NCI-H748 treated with DMSO at 0.1 percent for 48 hours (cell line): ENCODE data around the gene ZNF160.
"Not testable (repeated sequence)": the region's sequence is repeated elsewhere in the genome, so short reads cannot be mapped to it uniquely, and the experiment has no call there.

Experiments
- DNase-seq: peaks from one replicate; lab custom pipeline; 2025; lab: John Stamatoyannopoulos, UW

ZNF160 gene

GRCh38 chr19:53103234-53104203 is at the start of gene ZNF160:
Gene ZNF160, minus strand, starts transcription at chr19:53103422. Its CDS starts 17,146 bp downstream, at chr19:53086276.
- peak; percentile 97 for DNase-seq

- DNase-seq, result no peak
Measured at GRCh38 chr19:53147645-53148044, 44.4 kb upstream of the ZNF160 start.

GRCh38 chr19:53140351-53140750 is 37.1 kb upstream of the ZNF160 start:
- no peak for DNase-seq

GRCh38 chr19:53136432-53136831 is 33.2 kb upstream of the ZNF160 start:
- DNase-seq, result no peak

- DNase-seq, result peak; percentile 92
Measured at GRCh38 chr19:53132141-53132991, 29.1 kb upstream of the ZNF160 start, which contains the start of gene ZNF415. Gene ZNF415, minus strand, starts transcription at chr19:53132910. Its CDS starts 10,234 bp downstream, at chr19:53122676.

- DNase-seq, result no peak
Measured at GRCh38 chr19:53131727-53132126, 28.5 kb upstream of the ZNF160 start.

GRCh38 chr19:53131085-53131590 is 27.9 kb upstream of the ZNF160 start:
- DNase-seq, result no peak

- DNase-seq, result no peak
Measured at GRCh38 chr19:53130506-53130905, 27.3 kb upstream of the ZNF160 start.

- DNase-seq, result not testable (repeated sequence)
Measured at GRCh38 chr19:53126733-53127526, 23.7 kb upstream of the ZNF160 start.

- DNase-seq, result no peak
Measured at GRCh38 chr19:53123400-53123799, 20.2 kb upstream of the ZNF160 start.

- no peak for DNase-seq
Measured at GRCh38 chr19:53112286-53112685, 9.1 kb upstream of the ZNF160 start.

- no peak for DNase-seq
Measured at GRCh38 chr19:53109527-53109926, 6.3 kb upstream of the ZNF160 start.

- peak; percentile 17 for DNase-seq
Measured at GRCh38 chr19:53102756-53103233, 427 bp downstream of the ZNF160 start.

GRCh38 chr19:53102206-53102755 is 941 bp downstream of the ZNF160 start:
- DNase-seq, result peak; percentile 6

GRCh38 chr19:53101518-53101917 is 1.7 kb downstream of the ZNF160 start:
- DNase-seq, result no peak

- not testable (repeated sequence) for DNase-seq
Measured at GRCh38 chr19:53098570-53098969, 4.7 kb downstream of the ZNF160 start.

- DNase-seq, result not testable (repeated sequence)
Measured at GRCh38 chr19:53096982-53097690, 6.1 kb downstream of the ZNF160 start.

GRCh38 chr19:53096579-53096978 is 6.6 kb downstream of the ZNF160 start:
- not testable (repeated sequence) for DNase-seq

- no peak for DNase-seq
Measured at GRCh38 chr19:53094754-53095575, 8.3 kb downstream of the ZNF160 start.
